Epithelial cell of esophagus (primary cell): Measurements from ENCODE around the gene LSM14A.

Experiments
- DNase-seq: peaks from one replicate; pipeline ENCODE4 v3.0.0; 2010; ENCODE audit warnings: low read depth
- H3K4me3 ChIP-seq: 2 replicates; pipeline ENCODE4 v1.5.1; 2011; ENCODE audit warnings: mild to moderate bottlenecking, low read length, control low read depth
- TF ChIP-seq, protein P1 (sequence below): IDR thresholded peaks from 2 replicates; pipeline ENCODE4 v1.5.1; 2011; ENCODE audit warnings: low read depth, mild to moderate bottlenecking, low read length, control low read depth, inconsistent platforms; ENCODE audit not compliant: insufficient read depth; ENCODE audit errors: missing control alignments

Gene LSM14A

DNA sequence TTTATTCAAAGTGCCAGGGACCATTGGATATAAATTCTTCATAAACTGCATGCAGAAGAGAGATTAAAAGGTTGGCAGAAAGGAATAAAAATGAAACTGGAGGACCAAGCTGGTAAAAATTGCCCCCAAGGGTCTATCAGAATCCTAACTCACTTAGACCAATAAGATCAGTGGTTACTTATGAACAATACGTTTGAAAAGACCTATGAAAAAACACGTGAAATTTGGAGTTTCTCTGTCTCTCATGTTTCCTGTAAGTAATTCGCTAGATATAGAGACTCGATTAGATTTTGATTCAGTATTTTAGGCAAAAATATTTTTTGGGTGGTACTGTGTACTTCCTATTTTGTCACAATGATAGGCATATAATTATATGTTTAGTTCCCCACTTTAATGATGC, 104.9 kb downstream of the LSM14A start:
- H3K4me3 ChIP-seq, result no peak overlapping the region
- TF ChIP-seq, protein P1, sequence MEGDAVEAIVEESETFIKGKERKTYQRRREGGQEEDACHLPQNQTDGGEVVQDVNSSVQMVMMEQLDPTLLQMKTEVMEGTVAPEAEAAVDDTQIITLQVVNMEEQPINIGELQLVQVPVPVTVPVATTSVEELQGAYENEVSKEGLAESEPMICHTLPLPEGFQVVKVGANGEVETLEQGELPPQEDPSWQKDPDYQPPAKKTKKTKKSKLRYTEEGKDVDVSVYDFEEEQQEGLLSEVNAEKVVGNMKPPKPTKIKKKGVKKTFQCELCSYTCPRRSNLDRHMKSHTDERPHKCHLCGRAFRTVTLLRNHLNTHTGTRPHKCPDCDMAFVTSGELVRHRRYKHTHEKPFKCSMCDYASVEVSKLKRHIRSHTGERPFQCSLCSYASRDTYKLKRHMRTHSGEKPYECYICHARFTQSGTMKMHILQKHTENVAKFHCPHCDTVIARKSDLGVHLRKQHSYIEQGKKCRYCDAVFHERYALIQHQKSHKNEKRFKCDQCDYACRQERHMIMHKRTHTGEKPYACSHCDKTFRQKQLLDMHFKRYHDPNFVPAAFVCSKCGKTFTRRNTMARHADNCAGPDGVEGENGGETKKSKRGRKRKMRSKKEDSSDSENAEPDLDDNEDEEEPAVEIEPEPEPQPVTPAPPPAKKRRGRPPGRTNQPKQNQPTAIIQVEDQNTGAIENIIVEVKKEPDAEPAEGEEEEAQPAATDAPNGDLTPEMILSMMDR, result no peak

DNA sequence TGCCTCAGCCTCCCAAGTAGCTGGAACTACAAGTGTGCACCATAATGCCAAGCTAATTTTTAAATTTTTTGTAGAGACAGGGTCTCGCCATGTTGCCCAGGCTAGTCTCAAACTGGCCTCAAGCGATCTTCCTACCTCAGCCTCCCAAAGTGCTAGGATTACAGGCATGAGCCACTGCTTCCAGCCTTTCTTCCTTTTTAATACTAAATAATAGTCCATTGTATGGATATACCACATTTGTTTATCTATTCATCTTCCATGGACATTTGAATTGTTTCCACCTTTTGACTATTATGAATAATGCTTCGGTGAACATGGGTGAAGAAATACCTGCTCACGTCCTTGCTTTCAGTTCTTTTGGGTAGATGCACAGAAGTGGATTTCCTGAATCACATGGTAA, 106.5 kb downstream of the LSM14A start:
- DNase-seq, result no peak
- TF ChIP-seq, protein P1, result no peak
- no peak overlapping the region for H3K4me3 ChIP-seq

More for the DNA sequence above, 104.9 kb downstream of the LSM14A start:
- DNase-seq, result no peak
